HepG2 (cell line): Measurements from ENCODE around the gene MLLT10. TPM values are rescaled to one million over a fixed set of nuclear protein-coding genes. Genes with fewer than 3 reads are reported as not detected.
A peak's percentile ranks its signal among the peaks of the same experiment; 100 is the strongest.

Source experiments
- ATF7-NPFF ChIP-seq: sonication (generic); formaldehyde crosslinking; IDR thresholded peaks from 2 replicates; pipeline ENCODE4 v1.8.1; 2023; ENCODE audit warnings: mild to moderate bottlenecking, low read depth, missing genetic modification reagents, moderate library complexity
- CAMTA2 ChIP-seq: sonication (generic); formaldehyde crosslinking; IDR thresholded peaks from 2 replicates; pipeline ENCODE4 v1.4.0; 2020; ENCODE audit warnings: mild to moderate bottlenecking, missing genetic modification reagents, borderline replicate concordance
- EED ChIP-seq: sonication (generic); formaldehyde crosslinking; IDR thresholded peaks from 2 replicates; pipeline ENCODE4 v1.5.0; 2020; ENCODE audit warnings: mild to moderate bottlenecking, missing genetic modification reagents
- ELF3 ChIP-seq: IDR thresholded peaks from 2 replicates; pipeline ENCODE4 v1.6.1; 2016; ENCODE audit warnings: missing genetic modification reagents, missing compliant biosample characterization
- ESRRA ChIP-seq: sonication (generic); formaldehyde crosslinking; IDR thresholded peaks from 2 replicates; pipeline ENCODE4 v1.5.1; 2020; ENCODE audit warnings: mild to moderate bottlenecking, low read depth, missing genetic modification reagents
- EZH2 ChIP-seq: conservative IDR thresholded peaks from 2 replicates; pipeline ENCODE4 v1.6.1; 2012; ENCODE audit warnings: mild to moderate bottlenecking, low read depth, low read length, moderate library complexity
- FOXA1 ChIP-seq, 2 experiments: fragments of 450-650 bp in 1 of 2; sonication (generic) in 1 of 2; formaldehyde crosslinking in 1 of 2; IDR thresholded peaks; 2 replicates each; pipeline versions ENCODE4 v1.4.0 to v1.6.1; 2016 to 2020; ENCODE audit warnings: missing genetic modification reagents in 1 of 2
- GABPB1 ChIP-seq: IDR thresholded peaks from 2 replicates; pipeline ENCODE4 v1.6.1; 2016; ENCODE audit warnings: mild to moderate bottlenecking, missing genetic modification reagents, moderate library complexity, missing compliant biosample characterization
- HMG20B ChIP-seq: conservative IDR thresholded peaks from 2 replicates; pipeline ENCODE4 v1.6.1; 2016; ENCODE audit warnings: missing genetic modification reagents, missing compliant biosample characterization
- HOXA7 ChIP-seq: sonication (generic); formaldehyde crosslinking; IDR thresholded peaks from 2 replicates; pipeline ENCODE4 v1.8.1; 2022; ENCODE audit warnings: mild to moderate bottlenecking, missing genetic modification reagents, moderate library complexity
- MTF2 ChIP-seq: sonication (generic); formaldehyde crosslinking; IDR thresholded peaks from 2 replicates; pipeline ENCODE4 v1.5.0; 2020; ENCODE audit warnings: missing genetic modification reagents, borderline replicate concordance
- NCOA2 ChIP-seq: sonication (generic); formaldehyde crosslinking; IDR thresholded peaks from 2 replicates; pipeline ENCODE4 v1.8.0; 2022; ENCODE audit warnings: inconsistent platforms
- NFKB2 ChIP-seq: sonication (generic); formaldehyde crosslinking; IDR thresholded peaks from 2 replicates; pipeline ENCODE4 v1.4.0; 2020; ENCODE audit warnings: missing genetic modification reagents, borderline replicate concordance
- SNAI1 ChIP-seq: sonication (generic); formaldehyde crosslinking; IDR thresholded peaks from 2 replicates; pipeline ENCODE4 v1.5.0; 2020; ENCODE audit warnings: mild to moderate bottlenecking, missing genetic modification reagents, borderline replicate concordance
- SRSF4 ChIP-seq: fragments of 200-400 bp; formaldehyde crosslinking; IDR thresholded peaks from one replicate; pipeline ENCODE4 v1.6.1; 2018; ENCODE audit warnings: mild to moderate bottlenecking, low read depth, low read length, moderate library complexity; ENCODE audit not compliant: poor library complexity, severe bottlenecking
- THAP11 ChIP-seq: IDR thresholded peaks from 2 replicates; pipeline ENCODE4 v1.6.1; 2016; ENCODE audit warnings: missing biosample characterization, missing genetic modification reagents
- THAP9 ChIP-seq: sonication (generic); formaldehyde crosslinking; IDR thresholded peaks from 2 replicates; pipeline ENCODE4; 2020; ENCODE audit warnings: missing genetic modification reagents, mild to moderate bottlenecking, borderline replicate concordance
- ZFP1 ChIP-seq: IDR thresholded peaks from 2 replicates; pipeline ENCODE4 v1.6.1; 2016
- ZFP36 ChIP-seq: fragments of 150-350 bp; IDR thresholded peaks from 2 replicates; pipeline ENCODE4 v1.6.1; 2018; ENCODE audit warnings: borderline replicate concordance, low read length, low read depth; ENCODE audit not compliant: partially characterized antibody
- ZNF160 ChIP-seq: sonication (generic); formaldehyde crosslinking; IDR thresholded peaks from 2 replicates; pipeline ENCODE4 v1.8.0; 2022; ENCODE audit warnings: mild to moderate bottlenecking, inconsistent platforms, missing genetic modification reagents
- ZNF513 ChIP-seq: sonication (generic); formaldehyde crosslinking; conservative IDR thresholded peaks from 2 replicates; pipeline ENCODE4 v1.5.0; 2020; ENCODE audit warnings: missing genetic modification reagents
- ZNF530 ChIP-seq: sonication (generic); formaldehyde crosslinking; IDR thresholded peaks from 2 replicates; pipeline ENCODE4 v1.5.0; 2020; ENCODE audit warnings: low read depth, mild to moderate bottlenecking, missing genetic modification reagents
- ZNF562 ChIP-seq: sonication (generic); formaldehyde crosslinking; IDR thresholded peaks from 2 replicates; pipeline ENCODE4 v1.8.0; 2022; ENCODE audit warnings: missing genetic modification reagents, borderline replicate concordance
- ZNF710 ChIP-seq: sonication (generic); formaldehyde crosslinking; IDR thresholded peaks from 2 replicates; pipeline ENCODE4 v1.5.0; 2020; ENCODE audit warnings: mild to moderate bottlenecking, missing genetic modification reagents, borderline replicate concordance
- ZNF720 ChIP-seq: sonication (generic); formaldehyde crosslinking; IDR thresholded peaks from 2 replicates; pipeline ENCODE4 v1.4.0; 2020; ENCODE audit warnings: missing genetic modification reagents
- polyA plus RNA-seq, 8 experiments: library from polyadenylated mRNA; depleted of rRNA in 3 of 8; stranded (reverse) in 7 of 8; unstranded in 1 of 8; fragments of >200 nt; fragmentation: Illumina TruSeq in 4 of 8; extraction: Trizol in 4 of 8; gene quantifications; 2 replicates each; pipeline versions ENCODE4 v1.2.1 to v1.2.3, GENCODE V29; 2011 to 2016; ENCODE audit warnings: low read depth in 4 of 8, missing spikeins in 1 of 8, mixed read lengths in 1 of 8; ENCODE audit not compliant: insufficient read depth in 1 of 8
- total RNA-seq, 5 experiments: library from RNA; depleted of rRNA; stranded (reverse); fragments of >200 nt; fragmentation: Illumina TruSeq; extraction: Trizol; gene quantifications; 2 replicates each; pipeline ENCODE4 v1.2.3, GENCODE V29; 2016; ENCODE audit warnings: low read depth in 1 of 5

The MLLT10 gene
- total and polyA plus RNA-seq, 2 of the 13 experiments (the other 11 are each of a cell fraction or from before 2014, with no cell fraction given) = 51.3 to 84.1 TPM

DNA sequence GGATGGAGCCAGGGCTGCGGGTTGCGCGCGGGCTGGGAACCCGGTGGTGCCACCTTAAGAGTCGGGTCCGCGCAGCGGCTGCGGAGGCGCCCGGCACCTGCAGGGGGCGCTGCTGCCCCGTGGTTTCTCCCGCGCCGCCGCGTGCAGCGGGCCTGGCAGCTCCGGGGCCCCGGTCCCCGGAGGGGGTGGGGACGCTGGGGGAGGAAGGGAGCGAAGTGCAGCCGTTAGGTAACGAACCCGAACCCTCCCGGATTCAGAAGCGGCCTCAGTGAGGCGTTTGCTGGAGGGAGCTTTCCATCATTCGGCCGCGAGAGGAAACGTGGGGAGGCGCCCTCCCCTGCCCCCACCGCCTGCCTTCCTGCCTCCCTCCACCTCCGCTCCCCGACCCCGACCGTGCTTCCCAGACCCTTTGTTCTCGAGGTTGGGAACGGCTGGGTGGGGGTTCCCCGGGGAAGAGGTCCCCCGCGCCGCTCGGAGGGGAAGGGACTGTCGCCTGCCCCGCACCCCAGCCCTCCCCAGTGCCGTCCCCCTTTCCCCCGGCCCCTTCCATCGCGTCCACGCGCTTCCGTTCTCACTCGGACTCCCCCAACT lies 38.2 kb upstream of the MLLT10 start (continued):
- TF ChIP-seq ZNF710 (CRISPR knock-in tag) = peak; percentile 90
- TF ChIP-seq NCOA2 (CRISPR knock-in tag) = peak; percentile 88
- TF ChIP-seq ZNF562 (CRISPR knock-in tag) = 0 out of 2 replicates have a peak, but pooled peaks have one; percentile 38
- TF ChIP-seq EZH2 = no peak
- peak; percentile 85 for TF ChIP-seq GABPB1
- TF ChIP-seq SNAI1 (CRISPR knock-in tag) = no peak
- peak; percentile 75 for TF ChIP-seq ZNF160 (CRISPR knock-in tag)
- no peak for TF ChIP-seq FOXA1 (IDR thresholded peaks at IDR 0.05)
- no peak for TF ChIP-seq FOXA1 (CRISPR knock-in tag; IDR thresholded peaks at IDR 0.05)
- peak; percentile 63 for TF ChIP-seq EED (CRISPR knock-in tag)
- peak; percentile 92 for TF ChIP-seq ELF3 (CRISPR knock-in tag)
- no peak for TF ChIP-seq ZNF720 (CRISPR knock-in tag)
- no peak for TF ChIP-seq SRSF4
- 0 out of 2 replicates have a peak, but pooled peaks have one; percentile 27 for TF ChIP-seq ZNF530
- no peak for TF ChIP-seq THAP9 (CRISPR knock-in tag)
- TF ChIP-seq ZFP1 (CRISPR knock-in tag) = peak; percentile 73
- TF ChIP-seq THAP11 (CRISPR knock-in tag) = peak; percentile 83
- peak; percentile 92 for TF ChIP-seq ATF7-NPFF
- TF ChIP-seq ESRRA (CRISPR knock-in tag) = peak; percentile 49; the same call in 1 of the 2 replicates
- TF ChIP-seq MTF2 (CRISPR knock-in tag) = peak; percentile 97; the same call in 1 of the 2 replicates
- no peak; the same call in 1 of the 2 replicates for TF ChIP-seq CAMTA2 (CRISPR knock-in tag)
- no peak for TF ChIP-seq ZNF513 (CRISPR knock-in tag)
- TF ChIP-seq ZFP36 = no peak
- no peak for TF ChIP-seq HOXA7
- peak; percentile 70; the same call in 1 of the 2 replicates for TF ChIP-seq HMG20B (CRISPR knock-in tag)
- peak; percentile 89 for TF ChIP-seq NFKB2
